Measurements from ENCODE around the gene KCTD1. TPM values are rescaled to one million over a fixed set of nuclear protein-coding genes. Genes with fewer than 3 reads are reported as not detected.
A peak's percentile ranks its signal among the peaks of the same experiment; 100 is the strongest.

The KCTD1 gene
- total RNA-seq, 1 donor from 2014 or later: 3.7 TPM

DNA sequence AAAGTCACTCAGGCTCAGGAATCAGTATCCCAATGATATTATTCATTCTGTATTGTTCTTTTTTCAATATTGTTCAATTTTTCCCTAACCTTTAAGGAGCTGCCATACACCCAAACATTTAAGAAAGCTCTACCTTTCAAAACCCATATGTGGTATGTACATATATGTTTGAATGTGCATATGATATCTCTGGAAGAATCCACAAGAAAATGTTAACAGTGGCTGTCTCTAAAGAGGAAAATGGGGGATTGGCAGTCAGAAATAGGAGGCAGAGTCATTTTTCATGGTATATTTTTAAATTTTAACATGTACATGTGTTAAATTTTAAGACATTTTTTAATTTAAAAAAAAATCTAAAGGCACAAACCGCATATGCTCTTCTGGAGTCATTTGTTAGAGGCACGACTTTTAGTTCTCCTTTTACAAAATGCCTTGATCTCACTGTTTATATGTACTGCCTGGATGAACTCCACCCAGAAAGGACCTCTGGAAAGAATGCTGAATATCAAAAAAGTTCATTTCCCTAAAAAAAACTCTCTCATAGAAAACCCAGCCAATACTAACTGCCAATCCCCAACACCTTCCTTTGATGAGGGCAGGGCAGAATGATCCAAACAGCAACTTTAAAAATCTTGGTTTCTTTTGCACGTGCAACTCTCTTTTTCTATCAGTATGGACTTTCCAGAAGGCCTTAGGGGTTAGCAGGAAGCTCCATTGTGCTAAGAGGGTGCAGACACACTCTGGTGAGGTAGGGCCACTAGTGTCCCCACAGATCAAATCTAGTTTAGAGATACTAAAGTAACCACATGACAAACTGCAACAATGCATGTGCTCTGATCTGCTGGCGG is 23.6 kb downstream of the KCTD1 start:
- H3K9me3 ChIP-seq (ENCODE audit: control insufficient read depth in 3 of 3, low read length in 3 of 3): no peaks in the 10 kb centered on the region
- H3K27ac ChIP-seq (ENCODE audit: low read depth, low read length): no peak overlapping the region
- no peaks in the 10 kb centered on the region for H3K36me3 ChIP-seq (ENCODE audit: control insufficient read depth in 3 of 3, insufficient read depth in 3 of 3, low read length in 3 of 3)
- H3K9ac ChIP-seq (ENCODE audit: low read depth in 1 of 3, low read length in 3 of 3): no peak overlapping the region
- no peak overlapping the region for H3K4me3 ChIP-seq (ENCODE audit: low read length in 3 of 3)
- no peaks in the 10 kb centered on the region for H3K4me1 ChIP-seq (ENCODE audit: control insufficient read depth in 3 of 3, insufficient read depth in 3 of 3, low read length in 3 of 3)
- no peaks in the 10 kb centered on the region for H3K27me3 ChIP-seq (ENCODE audit: control insufficient read depth in 3 of 3, insufficient read depth in 3 of 3, low read length in 3 of 3)

DNA sequence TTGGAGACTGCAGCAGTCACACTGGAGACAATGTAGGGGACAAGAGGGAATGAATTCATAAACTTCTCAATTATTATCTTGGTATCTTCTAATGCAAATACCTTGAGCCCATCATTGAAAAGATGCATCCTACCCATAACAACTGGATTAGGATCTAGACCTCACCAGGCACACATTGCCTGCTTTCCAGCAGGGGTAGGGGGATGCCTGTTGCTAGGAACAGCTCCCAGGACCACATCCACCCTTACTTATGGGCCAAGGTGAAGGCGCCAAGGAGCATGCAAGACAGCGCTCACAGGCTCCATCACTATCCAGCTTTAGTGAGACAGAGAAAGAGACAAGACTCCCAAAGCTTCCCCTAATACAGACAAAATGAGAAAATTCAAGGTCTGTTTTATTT is 24.4 kb downstream of the KCTD1 start:
- no peak overlapping the region for H3K9ac ChIP-seq (ENCODE audit: low read depth in 1 of 3, low read length in 3 of 3)
- no peaks in the 10 kb centered on the region for H3K36me3 ChIP-seq (ENCODE audit: control insufficient read depth in 3 of 3, insufficient read depth in 3 of 3, low read length in 3 of 3)
- no peaks in the 10 kb centered on the region for H3K4me1 ChIP-seq (ENCODE audit: control insufficient read depth in 3 of 3, insufficient read depth in 3 of 3, low read length in 3 of 3)
- no peak overlapping the region for H3K27ac ChIP-seq (ENCODE audit: low read depth, low read length)
- no peaks in the 10 kb centered on the region for H3K27me3 ChIP-seq (ENCODE audit: control insufficient read depth in 3 of 3, insufficient read depth in 3 of 3, low read length in 3 of 3)
- no peaks in the 10 kb centered on the region for H3K9me3 ChIP-seq (ENCODE audit: control insufficient read depth in 3 of 3, low read length in 3 of 3)
- H3K4me3 ChIP-seq (ENCODE audit: low read length in 3 of 3): no peak overlapping the region

DNA sequence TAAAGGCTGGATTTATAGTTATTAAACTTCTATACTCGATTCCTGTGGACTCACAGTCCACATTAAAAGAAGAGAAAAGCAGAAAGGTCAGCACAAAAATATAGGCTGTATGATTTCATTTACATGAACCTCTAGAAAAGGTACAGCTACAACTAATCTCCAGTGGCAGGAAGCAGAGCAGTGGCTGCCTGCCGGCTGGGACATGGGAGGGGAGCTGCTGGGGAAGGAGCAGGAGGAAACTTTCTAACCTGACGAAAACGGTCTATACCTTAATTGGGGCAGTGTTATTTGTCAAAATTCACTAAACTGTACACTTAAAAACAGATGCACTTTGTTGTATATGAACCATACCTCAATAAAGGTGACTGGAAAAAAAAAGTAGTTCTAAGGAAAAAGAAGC is 26.7 kb downstream of the KCTD1 start:
- H3K9me3 ChIP-seq (ENCODE audit: control insufficient read depth in 3 of 3, low read length in 3 of 3): no peaks in the 10 kb centered on the region
- H3K4me1 ChIP-seq (ENCODE audit: control insufficient read depth in 3 of 3, insufficient read depth in 3 of 3, low read length in 3 of 3): no peaks in the 10 kb centered on the region
- no peak overlapping the region for H3K9ac ChIP-seq (ENCODE audit: low read depth in 1 of 3, low read length in 3 of 3)
- H3K36me3 ChIP-seq (ENCODE audit: control insufficient read depth in 3 of 3, insufficient read depth in 3 of 3, low read length in 3 of 3): no peaks in the 10 kb centered on the region
- H3K27me3 ChIP-seq (ENCODE audit: control insufficient read depth in 3 of 3, insufficient read depth in 3 of 3, low read length in 3 of 3): no peaks in the 10 kb centered on the region
- no peak overlapping the region for H3K27ac ChIP-seq (ENCODE audit: low read depth, low read length)
- no peak overlapping the region for H3K4me3 ChIP-seq (ENCODE audit: low read length in 3 of 3)

DNA sequence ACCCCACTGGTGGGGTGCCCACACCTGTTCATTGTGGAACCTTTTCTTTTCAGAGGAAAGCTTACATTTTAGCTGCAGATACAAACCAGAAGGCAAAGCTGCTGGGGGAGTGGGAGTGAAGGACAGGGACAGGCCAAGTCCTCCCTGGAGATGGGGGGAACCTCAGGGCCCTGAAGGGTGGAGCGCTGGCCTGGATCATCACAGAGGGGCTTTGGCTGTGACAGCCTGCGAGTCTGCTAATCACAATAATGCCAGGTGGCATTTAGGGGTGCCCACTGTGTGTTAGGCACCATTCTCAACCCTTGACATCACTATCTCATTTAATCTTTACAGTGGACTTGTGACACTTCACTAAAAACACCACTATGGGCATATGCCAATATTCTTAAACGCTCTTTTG is 27.4 kb downstream of the KCTD1 start:
- no peaks in the 10 kb centered on the region for H3K4me1 ChIP-seq (ENCODE audit: control insufficient read depth in 3 of 3, insufficient read depth in 3 of 3, low read length in 3 of 3)
- H3K4me3 ChIP-seq (ENCODE audit: low read length in 3 of 3): no peak overlapping the region
- no peaks in the 10 kb centered on the region for H3K9me3 ChIP-seq (ENCODE audit: control insufficient read depth in 3 of 3, low read length in 3 of 3)
- no peaks in the 10 kb centered on the region for H3K27me3 ChIP-seq (ENCODE audit: control insufficient read depth in 3 of 3, insufficient read depth in 3 of 3, low read length in 3 of 3)
- H3K9ac ChIP-seq (ENCODE audit: low read depth in 1 of 3, low read length in 3 of 3): no peak overlapping the region
- H3K36me3 ChIP-seq (ENCODE audit: control insufficient read depth in 3 of 3, insufficient read depth in 3 of 3, low read length in 3 of 3): no peaks in the 10 kb centered on the region
- no peak overlapping the region for H3K27ac ChIP-seq (ENCODE audit: low read depth, low read length)

DNA sequence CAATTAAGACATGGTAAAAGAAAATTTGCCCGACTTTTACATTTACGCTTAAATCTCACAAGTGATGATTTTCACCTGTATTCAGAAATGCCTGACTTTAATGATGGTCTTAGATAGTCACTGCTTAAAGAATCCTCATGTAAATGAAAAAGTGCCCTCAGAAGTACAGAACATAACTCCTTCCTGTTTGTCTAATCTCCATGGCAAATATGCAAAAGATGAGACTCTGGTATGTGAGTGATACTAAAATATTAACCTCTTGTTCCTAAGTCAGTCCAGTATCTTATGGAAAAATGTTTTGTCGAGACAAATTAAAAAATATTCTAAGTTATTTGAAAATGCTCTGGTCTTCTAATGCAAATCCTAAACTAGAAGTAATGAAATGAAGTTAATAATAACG is 29.2 kb downstream of the KCTD1 start:
- Histone ChIP-seq H3K4me3 (ENCODE audit: low read length in 3 of 3) (no peak overlapping the region), H3K27ac (ENCODE audit: low read depth, low read length) (no peak overlapping the region), H3K4me1 (ENCODE audit: control insufficient read depth in 3 of 3, insufficient read depth in 3 of 3, low read length in 3 of 3) (peaks cover 0 to 7% (median 0%) of the 10 kb centered on the region in 3 donors), H3K9me3 (ENCODE audit: control insufficient read depth in 3 of 3, low read length in 3 of 3) (no peaks in the 10 kb centered on the region), H3K9ac (ENCODE audit: low read depth in 1 of 3, low read length in 3 of 3) (no peak overlapping the region), H3K36me3 (ENCODE audit: control insufficient read depth in 3 of 3, insufficient read depth in 3 of 3, low read length in 3 of 3) (no peaks in the 10 kb centered on the region), H3K27me3 (ENCODE audit: control insufficient read depth in 3 of 3, insufficient read depth in 3 of 3, low read length in 3 of 3) (no peaks in the 10 kb centered on the region)

DNA sequence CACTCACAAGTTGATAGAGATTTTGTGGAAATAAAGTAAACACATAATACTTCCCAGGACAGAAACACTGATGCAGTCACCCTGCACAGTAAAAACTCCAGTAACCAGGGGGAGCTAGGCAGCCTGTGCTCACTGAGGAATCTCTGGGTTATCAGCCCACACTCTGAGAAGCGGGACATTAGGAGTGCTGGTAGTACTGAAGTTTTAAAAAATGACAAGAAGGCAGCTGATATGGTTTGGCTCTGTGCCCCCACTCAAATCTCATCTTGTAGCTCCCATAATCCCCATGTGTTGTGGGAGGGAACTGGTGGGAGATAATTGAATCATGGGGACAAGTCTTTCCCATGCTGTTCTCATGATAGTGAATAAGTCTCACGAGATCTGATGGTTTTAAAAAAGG is 31.4 kb downstream of the KCTD1 start:
- peaks cover 0 to 7% (median under 1%) of the 10 kb centered on the region in 3 donors for H3K4me1 ChIP-seq (ENCODE audit: control insufficient read depth in 3 of 3, insufficient read depth in 3 of 3, low read length in 3 of 3)
- no peaks in the 10 kb centered on the region for H3K9me3 ChIP-seq (ENCODE audit: control insufficient read depth in 3 of 3, low read length in 3 of 3)
- no peaks in the 10 kb centered on the region for H3K27me3 ChIP-seq (ENCODE audit: control insufficient read depth in 3 of 3, insufficient read depth in 3 of 3, low read length in 3 of 3)
- no peak overlapping the region for H3K9ac ChIP-seq (ENCODE audit: low read depth in 1 of 3, low read length in 3 of 3)
- no peak overlapping the region for H3K4me3 ChIP-seq (ENCODE audit: low read length in 3 of 3)
- H3K27ac ChIP-seq (ENCODE audit: low read depth, low read length): no peak overlapping the region
- no peaks in the 10 kb centered on the region for H3K36me3 ChIP-seq (ENCODE audit: control insufficient read depth in 3 of 3, insufficient read depth in 3 of 3, low read length in 3 of 3)

DNA sequence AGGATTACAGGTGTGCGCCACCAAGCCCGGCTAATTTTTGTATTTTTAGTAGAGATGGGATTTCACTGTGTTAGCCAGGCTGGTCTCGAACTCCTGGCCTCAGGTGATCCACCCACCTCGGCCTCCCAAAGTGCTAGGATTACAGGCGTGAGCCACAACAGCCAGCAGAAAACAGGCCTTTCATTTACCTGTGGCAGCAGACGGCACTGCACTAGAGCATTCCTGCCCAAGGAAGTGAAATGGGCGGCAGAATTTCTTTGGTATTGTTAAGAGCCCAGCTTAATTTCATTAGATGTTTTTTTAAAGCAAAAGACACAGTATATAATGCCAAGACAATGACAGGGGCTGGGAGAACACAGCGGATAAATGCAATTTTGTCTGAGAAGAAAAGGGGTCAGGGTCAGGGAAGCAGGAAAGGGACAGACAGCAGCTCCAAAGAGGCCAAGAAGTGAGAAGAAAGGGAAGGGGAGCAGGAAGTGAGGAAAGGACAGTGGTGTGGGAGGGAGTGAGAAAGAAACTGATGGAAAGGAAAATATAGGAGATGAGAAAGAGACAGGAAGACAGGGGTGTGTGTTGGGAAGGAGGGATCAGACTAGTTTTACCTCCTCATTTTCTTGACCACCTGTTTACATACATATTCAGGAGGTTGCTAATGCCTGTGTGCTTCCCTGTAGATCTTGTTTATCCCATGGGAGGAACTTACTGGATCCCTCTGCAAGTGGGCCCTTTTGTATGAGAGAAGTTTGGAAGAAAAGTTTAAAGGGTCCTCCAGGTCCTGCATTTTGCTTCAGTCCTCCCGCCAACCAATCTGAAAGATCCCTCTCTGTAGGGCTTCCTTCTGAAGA is 32.5 kb downstream of the KCTD1 start:
- Histone ChIP-seq H3K4me3 (ENCODE audit: low read length in 3 of 3) (no peak overlapping the region), H3K36me3 (ENCODE audit: control insufficient read depth in 3 of 3, insufficient read depth in 3 of 3, low read length in 3 of 3) (no peaks in the 10 kb centered on the region), H3K9me3 (ENCODE audit: control insufficient read depth in 3 of 3, low read length in 3 of 3) (no peaks in the 10 kb centered on the region), H3K4me1 (ENCODE audit: control insufficient read depth in 3 of 3, insufficient read depth in 3 of 3, low read length in 3 of 3) (peaks cover 4 to 14% (median 9%) of the 10 kb centered on the region in 3 donors), H3K27ac (ENCODE audit: low read depth, low read length) (no peak overlapping the region), H3K27me3 (ENCODE audit: control insufficient read depth in 3 of 3, insufficient read depth in 3 of 3, low read length in 3 of 3) (no peaks in the 10 kb centered on the region), H3K9ac (ENCODE audit: low read depth in 1 of 3, low read length in 3 of 3) (no peak overlapping the region)

DNA sequence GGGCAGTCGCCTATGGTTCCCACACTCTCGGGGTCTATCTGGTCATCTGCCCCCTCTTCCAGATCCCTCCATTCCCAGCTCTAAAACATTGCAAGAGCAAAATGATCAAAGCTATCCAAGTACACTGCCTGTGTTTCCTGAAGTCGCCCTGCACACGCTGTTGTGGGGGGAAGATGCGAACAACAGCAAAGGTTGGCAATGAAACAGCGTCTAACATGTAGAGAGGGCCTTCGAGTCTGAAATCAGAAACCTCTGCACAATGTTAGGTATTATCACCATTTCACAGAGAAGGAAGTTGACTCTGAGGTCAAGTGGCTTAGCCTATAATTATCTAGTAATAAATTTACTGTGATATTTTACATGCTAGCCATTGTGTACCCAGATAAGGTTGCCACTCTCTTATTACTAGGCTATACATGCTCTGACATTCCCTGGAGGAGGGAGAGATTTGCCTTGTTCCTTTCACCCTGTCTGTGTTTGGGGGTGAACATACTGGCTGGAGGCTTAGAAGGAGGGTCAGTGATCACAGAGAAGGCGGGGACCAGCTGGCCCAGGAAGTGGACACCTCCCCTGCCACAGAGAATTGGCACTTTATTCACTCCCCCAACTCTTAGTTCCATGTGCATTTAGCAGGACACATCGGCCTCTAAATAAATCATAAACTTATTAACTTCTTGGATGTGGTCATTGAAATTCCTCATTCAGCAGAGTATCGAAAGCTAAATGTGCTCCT is 36.8 kb downstream of the KCTD1 start:
- H3K9ac ChIP-seq (ENCODE audit: low read depth in 1 of 3, low read length in 3 of 3): peak overlapping the region in 1 of 3 donors; percentile 20
- H3K36me3 ChIP-seq (ENCODE audit: control insufficient read depth in 3 of 3, insufficient read depth in 3 of 3, low read length in 3 of 3): no peaks in the 10 kb centered on the region
- H3K27me3 ChIP-seq (ENCODE audit: control insufficient read depth in 3 of 3, insufficient read depth in 3 of 3, low read length in 3 of 3): no peaks in the 10 kb centered on the region
- H3K9me3 ChIP-seq (ENCODE audit: control insufficient read depth in 3 of 3, low read length in 3 of 3): no peaks in the 10 kb centered on the region
- H3K4me1 ChIP-seq (ENCODE audit: control insufficient read depth in 3 of 3, insufficient read depth in 3 of 3, low read length in 3 of 3): peaks cover 4 to 14% (median 9%) of the 10 kb centered on the region in 3 donors
- no peak overlapping the region for H3K27ac ChIP-seq (ENCODE audit: low read depth, low read length)
- H3K4me3 ChIP-seq (ENCODE audit: low read length in 3 of 3): peak overlapping the region in 1 of 3 donors; percentile 23

DNA sequence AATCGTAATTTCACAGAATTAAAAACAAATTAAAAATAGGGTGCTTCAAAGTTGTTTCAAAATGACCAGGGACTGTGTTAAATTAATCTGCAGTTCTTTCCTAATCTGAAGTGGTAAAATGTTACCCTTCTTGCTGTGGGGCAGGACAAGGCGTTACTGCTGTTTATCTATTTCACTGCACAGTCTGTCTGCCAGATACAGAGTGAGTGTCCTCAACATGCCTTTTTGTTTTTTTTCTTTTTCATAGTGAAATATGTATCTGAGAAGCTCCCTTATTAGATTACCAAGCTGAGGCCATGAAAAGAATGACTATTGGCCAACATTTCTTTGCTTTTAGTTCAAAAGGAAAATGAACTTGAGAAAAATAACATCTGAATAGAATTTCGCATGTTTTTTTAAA is 38.0 kb downstream of the KCTD1 start:
- H3K9me3 ChIP-seq (ENCODE audit: control insufficient read depth in 3 of 3, low read length in 3 of 3): no peaks in the 10 kb centered on the region
- H3K4me1 ChIP-seq (ENCODE audit: control insufficient read depth in 3 of 3, insufficient read depth in 3 of 3, low read length in 3 of 3): peaks cover 4 to 14% (median 9%) of the 10 kb centered on the region in 3 donors
- no peak overlapping the region for H3K4me3 ChIP-seq (ENCODE audit: low read length in 3 of 3)

More for the DNA sequence above, 38.0 kb downstream of the KCTD1 start:
- Histone ChIP-seq H3K27ac (ENCODE audit: low read depth, low read length) (no peak overlapping the region), H3K27me3 (ENCODE audit: control insufficient read depth in 3 of 3, insufficient read depth in 3 of 3, low read length in 3 of 3) (no peaks in the 10 kb centered on the region), H3K36me3 (ENCODE audit: control insufficient read depth in 3 of 3, insufficient read depth in 3 of 3, low read length in 3 of 3) (no peaks in the 10 kb centered on the region), H3K9ac (ENCODE audit: low read depth in 1 of 3, low read length in 3 of 3) (no peak overlapping the region)

Data from skeletal muscle tissue (tissue), 4 donors.